GM10266 (cell line): Measurements from ENCODE around the gene SATB2.

ENCODE experiments used
- DNase-seq: peaks from one replicate; pipeline ENCODE4 v3.0.0; 2012; ENCODE audit errors: extremely low spot score
- CTCF ChIP-seq: IDR thresholded peaks from 2 replicates; pipeline ENCODE4 v1.5.1; 2012; ENCODE audit warnings: mild to moderate bottlenecking, low read depth; ENCODE audit not compliant: control insufficient read depth, insufficient read depth; ENCODE audit errors: missing control alignments

The SATB2 gene

GRCh38 chr2:199457147-199458008 lies at the start of gene SATB2:
Gene SATB2, minus strand, starts transcription at chr2:199457939. Its CDS starts 1,902 bp downstream, at chr2:199456037.
- no peak for DNase-seq
- TF ChIP-seq CTCF, result no peak

GRCh38 chr2:199505755-199506403 lies 48.1 kb upstream of the SATB2 start:
- DNase-seq, result no peak
- TF ChIP-seq CTCF, result no peak

GRCh38 chr2:199503148-199503547 lies 45.4 kb upstream of the SATB2 start:
- no peak for TF ChIP-seq CTCF

GRCh38 chr2:199499005-199499404 lies 41.3 kb upstream of the SATB2 start:
- DNase-seq, result no peak
- TF ChIP-seq CTCF, result no peak

More at GRCh38 chr2:199503148-199503547, 45.4 kb upstream of the SATB2 start:
- DNase-seq, result no peak

- TF ChIP-seq CTCF, result no peak
- no peak for DNase-seq
Measured at GRCh38 chr2:199495147-199495546, 37.4 kb upstream of the SATB2 start.

GRCh38 chr2:199490049-199490448 lies 32.3 kb upstream of the SATB2 start:
- DNase-seq, result no peak
- TF ChIP-seq CTCF, result no peak
